T47D (cell line): Measurements from ENCODE around the gene CAMK2A.

Experiments
- DNase-seq, 2 experiments: peaks; one replicate each; pipeline versions ENCODE4 v3.0.0 to v3.0.0-alpha.2; 2011 to 2012; ENCODE audit warnings: low read depth in 1 of 2, low spot score in 1 of 2
- JUND ChIP-seq: IDR thresholded peaks from 2 replicates; pipeline ENCODE4 v1.6.1; 2012; ENCODE audit warnings: low read depth
- in situ Hi-C: cut with HindIII; loops from 2 replicates; pipeline ENCODE4 v1.10.0; 2016; ENCODE audit warnings: low sequenced_read_pairs, low pct_unique_long_range_greater_than_20kb

The CAMK2A gene

DNA sequence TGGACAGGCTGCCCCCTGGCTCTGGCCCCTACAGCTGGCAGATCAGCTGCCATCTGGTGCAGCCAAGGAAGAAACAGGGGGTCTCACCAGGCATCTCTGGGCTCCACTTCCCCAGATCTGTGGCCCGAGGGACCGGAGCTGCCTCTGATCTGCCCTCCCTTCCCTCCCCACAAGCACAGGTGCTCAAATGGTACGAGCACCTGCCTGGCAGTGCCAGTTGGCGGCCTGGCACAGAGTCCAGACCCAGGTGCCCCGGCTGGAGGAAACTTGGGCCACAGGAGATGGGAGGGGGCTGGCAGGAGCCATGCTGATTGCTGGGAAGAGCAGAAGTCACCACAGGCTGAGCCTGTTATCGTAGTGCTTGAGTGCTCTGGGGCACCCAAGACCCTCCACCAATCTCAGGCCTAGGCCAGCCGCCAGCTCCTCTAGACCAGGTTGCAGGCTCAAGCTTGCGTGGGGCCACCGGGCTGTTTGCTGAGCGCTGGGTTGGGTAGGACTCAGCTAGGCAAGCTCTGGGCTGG is 5.0 kb upstream of the CAMK2A start:
- in situ Hi-C loops: no loop called here
- TF ChIP-seq JUND: no peak
- DNase-seq: no peak

- in situ Hi-C loops: no loop called here
- no peak for TF ChIP-seq JUND
- DNase-seq: no peak
Measured at GRCh38 chr5:150293091-150293941, 3.7 kb upstream of the CAMK2A start.

GRCh38 chr5:150291388-150292385 is 2.1 kb upstream of the CAMK2A start:
- no peak for DNase-seq
- in situ Hi-C loops: no loop called here
- no peak for TF ChIP-seq JUND

DNA sequence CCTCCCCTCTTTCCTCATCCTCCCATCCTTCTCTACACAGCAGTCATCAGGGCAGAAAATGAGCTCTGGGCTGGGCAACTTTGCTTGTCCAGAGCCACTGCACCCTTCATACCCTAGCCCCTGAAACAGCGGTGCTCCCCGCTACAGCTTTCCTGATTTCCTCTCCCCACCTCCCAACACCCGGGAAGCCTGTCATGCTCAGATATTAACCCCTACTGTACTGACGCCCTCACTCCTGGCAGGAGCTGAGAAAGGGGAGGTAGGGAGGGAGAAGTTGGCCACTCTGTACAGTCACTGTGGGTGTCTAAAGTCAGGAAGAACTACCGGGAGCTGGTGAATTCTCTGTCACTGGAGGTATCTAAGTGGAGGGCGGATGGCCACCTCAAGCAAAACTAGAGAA is 782 bp downstream of the CAMK2A start:
- in situ Hi-C loops: no loop called here
- DNase-seq: no peak

GRCh38 chr5:150288361-150288760 is 1.2 kb downstream of the CAMK2A start:
- no peak for DNase-seq
- in situ Hi-C loops: no loop called here
- no peak for TF ChIP-seq JUND

More for the DNA sequence above, 782 bp downstream of the CAMK2A start:
- no peak for TF ChIP-seq JUND

DNA sequence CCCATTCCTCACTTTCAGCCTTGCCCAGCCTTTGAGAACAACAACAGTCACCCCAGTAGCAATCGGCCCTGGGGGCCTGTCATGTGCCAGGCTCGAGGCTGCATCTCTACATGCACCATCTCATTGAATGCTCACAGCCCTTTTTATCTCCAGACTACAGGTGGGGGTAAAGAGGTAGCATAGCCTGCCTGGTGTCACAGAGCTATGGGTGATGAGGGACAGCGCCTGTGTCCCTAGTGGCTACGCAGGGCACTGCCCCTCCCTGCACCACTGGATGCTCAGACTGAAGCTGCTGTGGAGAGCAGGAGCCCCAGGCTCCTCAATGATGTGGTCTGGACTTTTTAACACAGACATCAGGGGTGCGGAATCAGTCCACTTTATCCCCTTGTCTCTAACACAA is 2.8 kb downstream of the CAMK2A start:
- in situ Hi-C loops: no loop called here
- DNase-seq: peak; percentile 71 to 82

DNA sequence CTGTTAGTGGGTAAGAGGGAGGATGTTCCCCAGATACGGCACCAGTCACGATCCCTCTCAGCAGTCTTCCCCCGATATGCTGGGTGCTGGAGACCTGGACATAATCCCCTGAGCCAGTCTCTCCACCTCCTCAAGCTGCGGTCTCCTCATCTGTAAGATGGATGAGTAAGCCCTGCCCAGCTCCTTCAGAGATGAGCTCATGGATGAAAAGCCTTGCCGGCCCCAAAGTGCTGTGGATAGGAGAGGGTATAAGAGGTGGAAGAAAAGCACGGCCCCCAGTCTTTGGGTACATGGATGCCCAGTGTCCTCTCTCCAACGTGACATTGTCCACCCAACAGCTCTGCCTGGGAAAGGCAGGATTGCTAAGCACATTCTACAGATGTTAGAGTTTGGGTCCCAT is 4.5 kb downstream of the CAMK2A start:
- no peak for DNase-seq
- in situ Hi-C loops: no loop called here
- TF ChIP-seq JUND: no peak

More for the DNA sequence above, 2.8 kb downstream of the CAMK2A start:
- no peak for TF ChIP-seq JUND

GRCh38 chr5:150284311-150284710 is 5.3 kb downstream of the CAMK2A start:
- no peak for DNase-seq
- no peak for TF ChIP-seq JUND
- in situ Hi-C loops: no loop called here

- in situ Hi-C loops: no loop called here
- no peak for DNase-seq
- no peak for TF ChIP-seq JUND
Measured at GRCh38 chr5:150283904-150284303, 5.7 kb downstream of the CAMK2A start.

- in situ Hi-C loops: no loop called here
- no peak for TF ChIP-seq JUND
- DNase-seq: no peak
Measured at GRCh38 chr5:150281987-150282386, 7.6 kb downstream of the CAMK2A start.

DNA sequence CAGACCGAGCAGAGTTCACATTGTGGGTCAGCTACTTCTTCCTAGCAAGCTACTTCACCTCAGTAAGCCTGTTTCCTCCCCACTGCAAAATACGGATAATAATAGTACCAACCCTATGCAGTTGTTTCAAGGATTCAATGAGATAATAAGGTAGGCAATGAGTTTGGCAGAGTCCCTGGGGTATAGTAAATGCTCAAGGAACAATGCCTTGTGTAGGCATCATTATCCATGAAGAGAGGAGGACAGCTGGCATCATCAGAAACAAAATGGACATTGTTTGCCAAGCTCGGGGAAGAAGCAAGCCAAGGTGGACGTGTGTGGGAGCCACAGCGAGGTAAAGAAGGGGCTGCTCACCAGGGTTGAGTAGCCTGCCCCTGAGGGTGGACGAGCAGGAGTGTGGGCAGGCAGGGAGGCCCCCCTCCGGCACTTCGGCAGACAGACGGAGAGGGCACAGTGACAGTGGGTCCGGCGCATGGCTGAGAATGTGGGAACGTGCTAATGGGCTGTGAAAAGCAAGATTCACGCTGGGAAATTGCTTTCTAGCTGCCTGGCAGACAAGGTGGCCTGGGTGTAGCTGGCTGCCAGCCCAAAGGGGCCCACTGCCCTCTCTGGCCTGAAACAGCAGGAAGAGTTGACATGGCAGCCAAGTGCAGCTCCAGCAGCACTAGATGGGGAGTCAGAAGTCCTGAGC is 10.1 kb downstream of the CAMK2A start:
- in situ Hi-C loops: no loop called here
- DNase-seq: no peak
- TF ChIP-seq JUND: no peak

GRCh38 chr5:150278916-150279315 is 10.7 kb downstream of the CAMK2A start:
- DNase-seq: no peak
- in situ Hi-C loops: no loop called here
- no peak for TF ChIP-seq JUND
